GM11168 (cell line): ENCODE data around the gene MNX1.

Experiments used
- in situ Hi-C: fragments of 300-500 bp; cut with MboI; formaldehyde crosslinking; loops from one replicate; pipeline ENCODE4 v1.12.0; 2022; ENCODE audit warnings: low sequenced_read_pairs; ENCODE audit not compliant: unreplicated experiment

The MNX1 gene

GRCh38 chr7:156985101-156985992 lies 25.1 kb downstream of the MNX1 start:
- in situ Hi-C loops: no loop called here

- in situ Hi-C loops: no loop called here
Observed at GRCh38 chr7:156984174-156984891, 26.1 kb downstream of the MNX1 start.

- in situ Hi-C loops: no loop called here
Observed at GRCh38 chr7:156979711-156980110, 30.8 kb downstream of the MNX1 start.

GRCh38 chr7:156979007-156979606 lies 31.4 kb downstream of the MNX1 start:
- in situ Hi-C loops: no loop called here

- in situ Hi-C loops: no loop called here
Observed at GRCh38 chr7:156975620-156976019, 34.8 kb downstream of the MNX1 start.

- in situ Hi-C loops: no loop called here
Observed at GRCh38 chr7:156969972-156970420, 40.5 kb downstream of the MNX1 start.

- in situ Hi-C loops: no loop called here
Observed at GRCh38 chr7:156968183-156968582, 42.3 kb downstream of the MNX1 start.

GRCh38 chr7:156966387-156966786 lies 44.1 kb downstream of the MNX1 start:
- in situ Hi-C loops: no loop called here

- in situ Hi-C loops: no loop called here
Observed at GRCh38 chr7:156964971-156965370, 45.5 kb downstream of the MNX1 start.

GRCh38 chr7:156963472-156963871 lies 47.0 kb downstream of the MNX1 start:
- in situ Hi-C loops: no loop called here

- in situ Hi-C loops: no loop called here
Observed at GRCh38 chr7:156962897-156963296, 47.6 kb downstream of the MNX1 start.

GRCh38 chr7:156962145-156962544 lies 48.3 kb downstream of the MNX1 start:
- in situ Hi-C loops: no loop called here

- in situ Hi-C loops: loop anchor here (10.0 kb wide), 1 partner anchor 298 kb away; no protein-coding TSS in a partner anchor
Observed at GRCh38 chr7:156956727-156957126, 53.7 kb downstream of the MNX1 start.

GRCh38 chr7:156954941-156955340 lies 55.5 kb downstream of the MNX1 start:
- in situ Hi-C loops: loop anchor here (10.0 kb wide), 1 partner anchor 300 kb away; no protein-coding TSS in a partner anchor
